HPDE6-E6E7 (cell line): Measurements from ENCODE around the gene PAX7.
A peak's percentile ranks its signal among the peaks of the same experiment; 100 is the strongest.
"Not testable (repeated sequence)": the region's sequence is repeated elsewhere in the genome, so short reads cannot be mapped to it uniquely, and the experiment has no call there.

ENCODE experiments used
- DNase-seq: peaks from one replicate; pipeline ENCODE4 v3.0.0; 2011; ENCODE audit warnings: missing footprints; ENCODE audit errors: extremely low spot score

Gene PAX7

DNA sequence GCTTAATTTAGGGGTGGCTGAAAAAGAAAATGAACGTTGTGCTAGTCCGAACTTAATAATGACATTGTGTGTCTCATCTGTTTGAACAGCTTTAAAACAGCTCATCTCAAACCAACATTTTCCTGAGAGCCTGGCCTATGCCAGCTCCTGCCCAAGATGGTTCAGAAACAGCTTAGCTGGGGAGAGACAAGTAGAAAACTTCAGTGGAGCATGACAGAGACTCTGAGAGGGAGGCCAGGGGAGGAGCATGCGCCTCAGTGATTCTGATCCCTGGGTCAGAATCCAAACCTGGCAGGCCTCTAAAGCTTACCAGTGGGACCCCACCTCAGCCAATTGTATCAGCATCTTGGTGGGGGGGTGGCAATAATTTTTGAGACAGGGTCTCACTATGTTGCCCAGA lies 129.5 kb downstream of the PAX7 start:
- no peak for DNase-seq

DNA sequence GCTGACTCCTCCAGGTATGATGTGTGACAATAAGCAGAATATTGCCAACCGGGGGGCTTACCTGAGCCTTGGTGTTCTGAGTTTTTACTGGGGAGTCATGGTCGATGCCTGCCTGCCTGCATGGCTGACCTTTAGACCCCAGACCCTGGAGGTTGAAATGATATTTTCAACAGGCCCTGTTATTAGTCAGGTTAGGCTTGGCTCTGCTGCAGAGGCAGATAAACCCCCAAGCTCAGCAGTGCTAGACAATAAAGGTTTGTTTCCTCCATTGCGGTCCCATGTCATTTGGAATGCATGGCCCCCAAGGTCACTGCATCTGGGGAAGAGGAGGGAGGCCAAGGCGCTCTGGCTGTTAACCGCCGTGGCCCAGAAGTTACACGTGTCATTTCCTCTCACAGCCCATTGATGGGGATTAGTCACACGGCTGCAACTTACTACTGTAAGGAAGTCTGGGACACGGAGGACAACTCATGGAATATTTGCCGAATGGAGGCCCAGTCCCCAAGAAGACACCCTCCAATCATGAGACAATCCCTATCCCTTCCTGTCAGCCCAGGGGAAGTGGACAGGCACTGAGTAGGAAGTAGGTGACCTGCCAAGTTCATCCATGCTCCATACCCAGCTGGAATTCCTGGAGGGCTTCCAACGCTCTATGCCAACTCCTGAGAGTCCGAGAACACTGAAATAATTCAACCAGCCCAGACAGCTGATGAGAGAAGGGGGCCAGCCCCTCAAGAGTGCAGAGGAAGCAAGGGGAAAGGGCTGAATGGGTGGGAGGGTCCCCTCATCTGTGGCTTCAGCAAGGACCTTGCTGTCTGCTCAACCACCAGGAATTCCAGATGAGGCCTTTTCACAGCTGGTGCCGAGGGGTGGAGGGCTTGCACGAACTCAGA lies 131.5 kb downstream of the PAX7 start:
- DNase-seq, result no peak

DNA sequence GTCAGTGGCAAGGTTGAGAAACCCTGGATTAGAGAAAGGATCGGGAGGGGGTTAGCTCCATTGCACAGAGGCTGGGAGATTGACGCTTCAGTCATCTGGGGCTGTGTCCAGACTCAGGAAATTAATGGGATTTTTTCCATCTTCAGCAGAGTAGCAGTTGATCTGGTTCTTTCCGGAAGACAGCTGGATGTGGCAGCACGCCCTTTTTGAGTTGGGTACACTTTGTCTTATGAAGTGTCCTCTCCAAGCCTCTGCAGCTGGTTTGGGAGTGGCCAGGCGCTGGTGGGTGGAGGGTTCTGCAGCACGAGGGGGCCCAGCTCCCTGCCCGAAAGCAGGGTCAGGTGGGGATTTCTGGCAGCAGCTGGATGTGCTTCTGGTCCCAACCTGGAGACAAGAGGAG lies 133.7 kb downstream of the PAX7 start:
- DNase-seq, result no peak

DNA sequence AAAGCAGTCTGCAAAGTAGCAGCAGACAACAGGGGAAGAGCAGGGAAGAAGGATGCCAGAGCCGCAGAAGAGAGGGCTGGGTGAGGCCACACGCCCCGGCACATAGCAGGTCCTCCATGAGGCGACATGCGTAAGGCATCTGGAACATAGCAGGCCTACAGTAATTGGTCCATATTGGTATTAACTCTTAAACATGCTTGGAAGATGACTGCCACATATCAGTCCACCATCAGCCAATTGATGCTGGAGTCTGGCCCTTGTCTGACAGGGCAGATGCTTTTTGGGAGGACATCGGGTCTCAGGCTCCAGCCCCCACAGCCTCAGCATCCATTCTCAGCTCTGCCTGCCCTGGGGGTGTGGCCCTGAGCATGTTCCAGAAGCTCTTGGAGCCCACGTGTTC lies 135.1 kb downstream of the PAX7 start:
- no peak for DNase-seq

DNA sequence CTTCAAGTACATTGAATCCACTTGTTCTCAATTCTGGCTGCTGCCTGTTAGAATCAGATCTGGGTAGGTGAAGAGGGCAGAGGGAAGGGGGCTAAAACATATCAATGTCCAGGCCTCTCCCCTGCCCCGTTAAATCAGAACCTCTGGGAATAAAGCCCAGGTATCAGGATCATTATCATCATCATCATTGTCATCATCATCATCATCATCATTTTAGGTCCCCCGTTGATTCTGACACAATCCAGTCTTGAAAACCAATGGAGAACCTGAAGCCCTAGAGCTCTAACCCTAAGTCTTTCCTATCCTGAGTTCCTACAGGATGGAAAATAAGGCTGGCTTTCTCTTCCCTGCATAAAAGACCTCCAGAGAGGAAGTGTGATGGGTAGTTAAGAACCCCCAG lies 135.7 kb downstream of the PAX7 start:
- DNase-seq, result no peak

DNA sequence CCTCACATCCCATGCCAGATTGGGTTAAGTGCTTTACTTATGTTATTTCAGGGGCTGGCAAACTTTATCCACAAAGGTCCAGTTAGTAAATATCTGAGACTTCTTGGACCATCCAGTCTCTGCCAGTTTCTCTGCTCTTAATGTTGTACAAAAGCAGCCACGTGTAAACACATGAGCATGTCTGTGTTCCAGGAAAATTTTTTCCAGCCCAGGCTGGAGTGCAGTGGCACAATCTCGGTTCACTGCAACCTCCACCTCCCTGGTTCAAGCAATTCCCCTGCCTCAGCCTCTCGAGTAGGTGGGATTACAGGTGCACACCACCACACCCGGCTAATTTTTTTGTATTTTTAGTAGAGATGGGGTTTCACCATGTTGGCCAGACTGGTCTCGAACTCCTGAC lies 136.9 kb downstream of the PAX7 start:
- DNase-seq, result not testable (repeated sequence)

DNA sequence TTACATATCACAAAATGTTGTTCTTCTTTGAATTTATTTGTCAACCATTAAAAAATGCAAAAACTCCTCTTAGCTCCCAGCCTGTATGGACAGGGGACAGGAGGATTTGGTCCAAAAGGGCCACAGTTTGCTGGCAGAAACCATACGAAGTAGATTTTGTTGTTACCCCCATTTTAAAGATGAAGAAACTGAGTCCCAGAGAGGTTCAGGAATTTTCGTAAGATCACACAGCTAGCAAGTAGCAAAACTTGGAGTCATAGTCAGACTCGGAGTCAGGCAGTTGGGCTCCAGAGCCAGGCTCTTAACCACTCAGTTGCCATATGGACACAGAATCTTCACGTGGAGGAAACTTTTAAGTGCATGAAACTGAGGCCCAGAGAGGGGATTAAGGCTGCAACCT lies 137.4 kb downstream of the PAX7 start:
- DNase-seq, result no peak

DNA sequence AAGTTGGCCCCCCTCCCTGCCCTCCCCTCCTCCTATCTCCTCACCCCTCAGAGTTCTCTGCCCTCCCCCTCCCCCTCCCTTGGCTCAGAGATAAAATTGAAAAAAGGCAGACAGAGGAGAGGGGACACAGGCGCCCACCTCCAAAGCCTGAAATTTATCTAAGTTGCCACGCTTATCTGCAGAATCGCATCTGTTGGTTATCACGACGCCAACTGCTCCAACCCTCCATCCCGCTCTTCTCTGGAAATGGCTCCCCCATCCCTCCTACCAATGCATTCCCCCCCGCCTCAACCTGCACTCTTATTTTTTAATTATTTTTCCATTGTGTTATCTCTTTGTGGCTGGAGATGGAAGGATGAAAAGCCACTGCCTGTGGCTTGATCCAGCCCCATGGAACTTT lies 138.5 kb downstream of the PAX7 start:
- no peak for DNase-seq

DNA sequence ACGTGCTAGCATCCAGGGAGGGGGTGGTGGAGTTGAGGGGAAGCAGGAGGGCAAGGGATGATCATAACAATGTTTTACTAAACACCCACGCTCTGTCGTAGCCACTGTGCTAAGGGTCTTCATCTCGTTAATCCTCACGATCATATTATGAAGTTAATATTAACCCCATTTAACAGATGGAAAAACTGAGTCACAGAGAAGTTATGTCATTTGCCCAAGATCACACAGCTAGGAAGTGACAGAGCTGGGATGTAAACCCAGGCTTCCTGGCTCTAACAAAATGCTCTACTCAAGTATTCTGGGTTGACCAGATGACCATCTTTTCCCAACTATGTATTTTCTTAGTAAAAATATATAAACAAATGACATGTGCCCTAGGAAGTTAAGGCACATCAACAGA lies 140.2 kb downstream of the PAX7 start:
- DNase-seq, result no peak

DNA sequence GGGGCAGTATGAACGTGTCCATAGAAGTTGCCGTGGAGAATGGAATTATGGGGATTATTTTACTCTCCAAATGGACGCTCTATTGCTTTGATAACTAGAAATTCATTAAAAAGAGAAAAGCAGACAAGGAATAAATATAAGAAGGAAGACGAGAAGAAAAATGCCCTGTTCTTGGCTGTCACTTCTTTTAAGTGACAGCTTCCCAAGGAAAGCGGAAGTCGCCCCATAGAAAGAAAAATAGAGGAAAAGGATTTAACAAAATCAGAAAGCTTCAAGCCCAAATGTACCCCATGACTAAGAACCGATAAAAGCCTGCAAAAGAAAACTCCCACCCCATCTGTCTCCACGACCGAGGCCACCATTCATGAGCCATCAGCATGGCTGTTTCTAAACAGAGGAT lies 143.1 kb downstream of the PAX7 start:
- DNase-seq, result no peak

DNA sequence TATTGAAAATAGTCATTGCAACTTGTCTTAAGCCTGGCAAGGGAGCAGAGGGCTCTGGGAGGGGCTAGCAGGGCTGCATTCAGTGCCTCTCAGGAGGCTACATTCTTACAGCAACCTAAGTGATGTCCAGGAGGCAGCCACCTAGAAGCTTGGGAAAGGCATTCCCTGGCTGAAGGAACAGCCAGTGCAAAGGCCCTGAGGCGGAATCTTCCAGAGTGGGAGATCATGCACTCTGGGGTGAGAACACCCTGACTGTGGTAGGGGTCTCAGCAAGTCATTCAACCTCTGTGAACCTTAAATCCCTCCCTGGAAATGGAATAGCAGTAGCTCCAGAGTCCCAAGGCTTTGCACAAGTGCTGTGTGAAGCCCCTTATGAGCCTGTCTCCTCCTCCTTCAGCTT lies 144.7 kb downstream of the PAX7 start:
- no peak for DNase-seq

DNA sequence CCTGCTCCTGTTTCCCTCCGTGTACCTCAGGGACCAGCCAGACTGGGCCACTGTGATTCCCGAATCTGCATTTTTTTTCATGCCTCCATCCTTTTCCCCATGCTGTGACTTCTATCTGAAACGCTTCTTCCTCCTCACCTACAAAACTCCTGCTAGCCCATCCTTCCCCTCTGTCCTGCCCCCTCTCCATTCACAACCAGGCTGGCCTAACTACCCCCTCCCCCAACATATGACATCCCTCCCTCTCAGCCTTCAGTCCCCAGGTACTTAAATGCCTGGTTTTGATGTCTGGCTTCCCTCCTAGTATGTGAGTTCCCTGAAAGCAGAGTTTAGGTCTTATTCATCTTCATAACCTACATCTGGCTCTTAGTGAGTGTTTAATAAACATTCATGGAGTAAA lies 146.1 kb downstream of the PAX7 start:
- DNase-seq, result no peak

DNA sequence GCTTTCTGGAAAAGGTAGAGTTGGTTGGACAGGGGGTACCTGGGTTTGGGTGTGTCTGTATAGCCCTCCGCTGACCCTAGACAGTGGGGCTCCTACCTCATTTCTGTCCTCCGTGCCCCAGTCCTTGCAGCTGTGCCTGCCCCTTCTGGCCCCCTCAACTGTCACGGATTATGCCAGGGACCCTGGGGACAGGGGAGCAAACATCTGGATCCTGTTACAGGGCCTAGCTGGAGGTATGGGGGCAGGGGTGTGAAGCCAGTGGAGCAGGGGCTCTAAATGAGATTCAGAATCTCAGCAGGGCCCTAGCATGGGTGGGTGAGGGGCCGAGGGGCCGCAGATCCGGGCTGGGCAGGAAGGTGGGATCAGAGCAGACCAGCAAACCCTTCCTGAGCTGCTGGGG lies 147.8 kb downstream of the PAX7 start:
- no peak for DNase-seq

DNA sequence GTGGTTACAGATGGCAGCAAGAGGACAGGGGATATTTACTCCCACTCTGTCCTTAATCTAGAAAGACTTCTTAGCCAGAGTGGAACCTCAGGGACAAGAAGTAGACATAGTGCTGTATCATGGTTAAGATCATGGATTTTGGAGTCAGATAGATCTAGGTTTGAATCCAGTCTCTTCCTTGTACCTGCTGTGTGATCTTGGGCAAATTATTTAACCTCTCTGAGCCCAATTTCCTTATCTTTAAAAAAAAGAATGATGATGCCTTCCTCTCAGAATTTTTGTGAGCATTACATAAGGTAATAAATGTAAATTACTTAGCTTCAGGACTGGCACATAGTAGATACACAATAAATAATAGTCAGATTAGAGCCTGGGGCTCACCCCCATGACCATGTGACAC lies 150.4 kb downstream of the PAX7 start:
- DNase-seq, result no peak

DNA sequence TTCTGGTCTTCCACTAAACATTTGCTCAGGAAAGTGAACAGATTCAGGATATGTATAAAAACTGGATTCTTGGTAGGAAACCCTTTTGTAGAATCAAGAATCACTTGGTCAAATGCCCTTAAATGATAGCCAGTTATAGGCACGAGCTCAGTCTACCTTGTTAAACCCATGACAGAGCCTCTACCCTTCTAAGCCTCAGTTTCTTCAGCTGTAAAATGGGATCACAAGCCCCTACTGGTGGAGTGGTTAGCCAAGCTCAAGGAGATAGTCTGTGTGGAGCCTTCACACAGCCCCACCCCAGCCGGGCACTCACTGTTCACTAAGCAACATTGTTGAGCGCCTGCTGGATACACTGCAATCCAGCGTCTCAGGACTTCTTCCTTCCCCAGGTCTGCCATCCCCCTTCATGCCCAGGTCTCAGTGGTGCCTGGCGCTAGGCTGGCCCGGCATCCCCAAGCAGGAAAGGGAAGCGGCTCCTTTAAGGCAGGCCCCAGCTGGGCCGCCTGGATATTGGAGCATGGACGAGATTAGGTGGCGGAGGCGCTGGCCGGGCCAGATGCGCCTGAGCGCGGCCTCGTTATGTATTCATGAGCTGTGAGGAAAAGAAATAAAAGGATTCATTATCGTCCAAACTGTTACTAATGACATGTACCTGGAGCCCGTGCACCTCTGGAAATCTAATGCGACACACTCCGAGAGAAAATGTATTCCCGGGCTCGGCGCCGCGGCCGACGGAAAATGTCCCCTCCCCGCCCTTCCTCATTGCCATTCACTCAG lies 153.2 kb downstream of the PAX7 start:
- no peak for DNase-seq

DNA sequence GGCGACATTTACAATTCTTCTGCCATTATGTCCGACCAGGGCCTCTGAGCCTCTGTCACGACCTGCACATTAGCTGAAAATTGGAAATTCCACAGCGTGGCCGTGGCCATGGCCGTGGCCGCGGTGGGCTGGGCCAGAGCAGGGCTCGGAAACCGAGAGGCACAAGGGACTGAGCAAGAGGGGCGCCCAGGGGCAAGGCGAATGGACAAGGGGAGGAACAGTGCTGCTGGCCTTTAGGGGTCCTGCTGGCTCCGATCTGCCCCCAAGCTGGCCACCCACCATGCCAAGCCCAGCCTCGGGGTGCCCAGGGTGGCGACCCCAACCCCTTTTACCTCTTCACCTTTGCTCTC lies 153.8 kb downstream of the PAX7 start:
- DNase-seq, result no peak

DNA sequence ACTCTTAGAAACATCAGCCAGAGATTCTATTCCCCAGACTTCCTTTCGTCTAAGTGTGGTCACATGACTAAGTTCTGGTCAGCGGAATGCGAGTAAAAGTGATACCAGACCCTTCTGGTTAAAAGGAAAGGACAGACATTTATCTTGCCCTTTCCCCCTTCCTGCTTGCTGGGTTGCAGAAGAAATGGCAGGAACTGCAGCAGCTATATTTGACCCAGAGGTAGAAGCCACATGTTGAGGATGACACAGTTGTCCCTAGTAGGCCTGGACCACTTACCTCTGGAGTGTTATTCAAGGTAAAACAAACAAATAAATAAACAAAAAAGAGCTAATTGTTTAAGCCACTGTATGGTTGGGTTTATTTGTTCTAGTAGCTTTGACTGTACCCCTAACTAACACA lies 155.5 kb downstream of the PAX7 start:
- DNase-seq, result no peak

DNA sequence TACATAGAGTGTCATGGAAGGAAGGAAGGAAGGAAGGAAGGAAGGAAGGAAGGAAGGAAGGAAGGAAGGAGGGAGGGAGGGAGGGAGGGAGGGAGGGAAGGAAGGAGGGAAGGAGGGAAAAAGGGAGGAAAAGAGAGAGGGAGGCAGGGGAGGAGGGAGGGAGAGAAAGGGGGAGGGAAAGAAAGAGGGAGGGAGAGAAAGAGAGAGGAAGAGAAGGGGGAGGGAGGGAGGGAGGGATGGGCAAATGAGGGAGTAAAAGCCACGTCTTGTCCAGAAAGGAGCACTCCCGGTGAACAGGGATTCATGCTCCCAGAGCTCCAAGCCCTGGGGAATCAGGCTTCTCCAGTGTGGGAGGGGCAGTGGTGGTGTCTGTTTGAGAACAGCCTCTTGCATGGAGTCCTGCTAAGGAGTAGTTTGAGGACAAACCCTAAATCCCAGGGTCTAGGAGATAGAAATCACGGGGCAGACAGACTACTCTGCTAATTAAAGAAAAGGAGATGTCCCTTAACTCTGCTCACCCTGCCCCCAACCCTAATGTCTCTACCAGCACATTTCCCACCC lies 157.3 kb downstream of the PAX7 start:
- DNase-seq, result no peak

DNA sequence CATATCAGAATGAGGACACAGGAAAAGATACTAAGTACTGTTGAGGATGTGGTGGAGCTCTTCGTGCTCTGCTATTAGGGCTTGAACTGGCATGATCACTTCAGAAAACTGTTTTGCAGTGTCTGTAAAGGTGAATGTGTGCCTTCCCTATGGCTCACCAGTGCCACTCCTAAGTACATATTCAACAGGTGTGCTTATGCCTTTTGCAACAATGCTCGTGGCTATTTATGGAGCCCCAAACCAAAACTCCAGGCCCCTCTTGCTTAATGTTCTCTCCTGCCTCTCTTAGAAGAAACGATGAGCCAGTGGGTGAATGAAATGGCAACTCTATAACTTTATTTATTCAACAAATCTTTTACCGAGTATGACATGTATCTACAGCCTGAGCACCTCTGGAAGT lies 158.6 kb downstream of the PAX7 start:
- DNase-seq, result no peak

DNA sequence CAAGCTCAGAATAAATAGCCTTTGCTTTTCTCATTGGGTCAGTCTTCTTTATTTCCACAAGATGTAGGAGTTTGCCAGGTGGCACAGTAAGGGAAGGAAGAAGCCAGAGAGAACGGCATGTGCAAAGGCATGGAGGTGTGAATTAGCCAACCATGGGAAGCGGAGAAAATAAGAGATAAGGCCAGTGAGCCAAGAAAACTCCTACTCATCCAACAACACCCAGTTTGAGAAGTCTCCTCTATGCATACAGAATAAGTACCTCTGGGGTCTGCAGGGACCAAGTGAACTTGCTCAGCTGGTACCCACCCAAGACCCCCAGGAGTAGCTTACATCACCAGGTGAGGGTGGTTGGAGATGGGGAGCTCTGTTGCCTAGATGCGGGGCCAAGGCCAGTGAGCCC lies 162.1 kb downstream of the PAX7 start:
- DNase-seq, result no peak

DNA sequence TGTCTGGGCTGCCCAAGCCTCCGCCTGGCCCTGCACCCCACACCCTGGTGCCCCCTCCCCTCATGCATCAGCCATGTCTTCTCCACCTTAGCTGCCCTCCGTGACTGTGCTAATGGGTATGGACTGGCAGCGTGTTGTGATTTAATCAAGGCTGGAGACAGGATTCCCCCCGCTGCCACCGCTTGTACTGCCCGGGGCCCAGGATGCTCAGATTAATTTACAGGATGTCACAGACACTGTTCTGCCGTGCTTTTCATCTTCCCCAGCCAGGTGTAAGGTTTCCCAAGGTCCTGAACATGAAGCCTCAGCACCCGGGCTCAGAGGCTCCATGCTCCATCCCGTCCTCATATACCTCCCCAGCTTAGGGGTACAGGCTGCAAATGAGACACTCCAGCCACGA lies 162.5 kb downstream of the PAX7 start:
- no peak for DNase-seq

DNA sequence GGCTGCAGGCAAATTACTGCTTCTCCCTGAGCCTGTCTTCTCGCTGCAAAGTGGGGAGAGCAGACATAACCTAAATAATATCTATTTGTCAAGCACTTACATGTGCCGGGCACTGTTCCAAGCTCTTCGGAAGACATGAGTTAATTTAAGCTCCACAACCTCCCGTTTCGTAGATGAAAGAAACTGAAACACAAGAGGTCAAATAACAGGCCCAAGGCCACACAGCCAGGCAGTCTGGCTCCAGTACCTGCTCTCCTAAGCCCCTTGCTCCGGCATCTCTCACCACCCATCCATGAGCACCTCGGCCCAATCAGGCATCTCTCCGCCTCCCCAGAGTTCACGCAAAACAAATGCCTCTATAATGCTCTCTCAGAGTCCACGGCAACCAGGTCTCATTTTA lies 163.4 kb downstream of the PAX7 start:
- DNase-seq, result no peak

DNA sequence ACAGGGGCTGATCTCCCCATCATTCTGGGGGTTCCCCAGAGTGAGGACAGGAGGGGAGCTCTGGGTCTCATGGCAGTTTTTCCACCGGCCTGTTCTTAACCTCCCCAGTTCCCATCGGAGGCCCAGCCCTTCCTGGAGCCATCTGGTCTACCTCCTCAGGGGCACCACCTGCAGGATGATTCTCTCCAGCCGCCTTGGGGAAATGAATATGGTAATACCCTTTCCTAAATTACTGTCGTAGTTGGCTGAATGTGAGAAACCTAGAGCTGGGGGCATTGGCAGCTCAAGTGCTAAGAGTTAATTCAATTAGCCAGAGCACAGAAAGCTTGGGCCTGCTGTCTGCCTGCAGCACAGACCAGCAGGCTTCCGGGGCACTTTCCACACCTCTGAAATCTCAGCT lies 163.9 kb downstream of the PAX7 start:
- DNase-seq, result peak; percentile 14
